Measurements from ENCODE around the gene PRTFDC1.

DNA sequence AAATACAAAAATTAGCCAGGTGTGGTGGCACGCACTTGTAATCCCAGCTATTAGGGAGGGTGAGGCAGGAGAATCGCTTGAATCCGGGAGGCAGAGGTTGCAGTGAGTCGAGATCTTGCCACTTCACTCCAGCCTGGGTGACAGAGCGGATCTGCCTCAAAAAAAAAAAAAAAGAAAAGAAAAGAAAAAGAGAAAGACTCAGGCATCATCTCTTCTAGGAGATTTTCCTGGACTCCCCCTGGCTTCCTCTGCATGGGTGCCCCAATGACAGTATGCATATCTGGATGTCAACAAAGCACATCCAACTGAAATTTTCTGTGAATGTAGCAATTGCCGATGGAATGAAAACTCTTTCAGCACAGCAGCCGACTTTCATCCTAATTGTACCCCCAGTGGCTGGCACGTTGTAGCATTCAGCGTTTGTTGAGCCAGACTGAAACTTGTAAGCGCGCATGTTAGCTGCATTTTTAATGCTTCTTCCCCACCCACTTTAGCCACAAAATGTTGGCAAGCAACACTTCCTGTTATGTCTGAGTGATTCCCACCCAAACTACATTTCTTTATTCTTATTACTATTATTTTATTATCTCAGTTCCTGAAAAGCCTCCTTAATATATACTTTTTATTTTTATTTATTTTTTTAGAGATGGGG lies 70.2 kb downstream of the PRTFDC1 start:
- TF ChIP-seq FOSL1 (IDR thresholded peaks at IDR 0.05; ENCODE audit: insufficient read depth, low read depth, low read length) (no peak), EZH2 (IDR thresholded peaks at IDR 0.05; ENCODE audit: low read depth, low read length, severe bottlenecking) (no peak), SUZ12 (IDR thresholded peaks at IDR 0.05; ENCODE audit: low read length) (no peak), POLR2A (IDR thresholded peaks at IDR 0.05; ENCODE audit: control extremely low read depth in 1 of 2, low read depth in 2 of 2, low read length in 2 of 2) (no peak), CTCF (IDR thresholded peaks at IDR 0.05; ENCODE audit: control extremely low read depth in 1 of 3, insufficient read depth in 1 of 3, low read depth in 1 of 3, low read length in 3 of 3) (no peak), JUN (IDR thresholded peaks at IDR 0.05; ENCODE audit: low read depth, low read length) (no peak), CREB1 (IDR thresholded peaks at IDR 0.05) (no peak), TAF1 (IDR thresholded peaks at IDR 0.05; ENCODE audit: low read depth, low read length) (no peak), NRF1 (IDR thresholded peaks at IDR 0.05; ENCODE audit: low read depth, low read length) (no peak), RAD21 (IDR thresholded peaks at IDR 0.05 in 1 of 2, conservative IDR thresholded peaks at IDR 0.05 in 1 of 2; ENCODE audit: low read depth in 2 of 2, low read length in 2 of 2) (no peak), POLR2AphosphoS5 (IDR thresholded peaks at IDR 0.05; ENCODE audit: low read depth, low read length) (no peak)

Data from H1 (cell line).